ENCODE measurements around the gene TRPC4.

Gene TRPC4

DNA sequence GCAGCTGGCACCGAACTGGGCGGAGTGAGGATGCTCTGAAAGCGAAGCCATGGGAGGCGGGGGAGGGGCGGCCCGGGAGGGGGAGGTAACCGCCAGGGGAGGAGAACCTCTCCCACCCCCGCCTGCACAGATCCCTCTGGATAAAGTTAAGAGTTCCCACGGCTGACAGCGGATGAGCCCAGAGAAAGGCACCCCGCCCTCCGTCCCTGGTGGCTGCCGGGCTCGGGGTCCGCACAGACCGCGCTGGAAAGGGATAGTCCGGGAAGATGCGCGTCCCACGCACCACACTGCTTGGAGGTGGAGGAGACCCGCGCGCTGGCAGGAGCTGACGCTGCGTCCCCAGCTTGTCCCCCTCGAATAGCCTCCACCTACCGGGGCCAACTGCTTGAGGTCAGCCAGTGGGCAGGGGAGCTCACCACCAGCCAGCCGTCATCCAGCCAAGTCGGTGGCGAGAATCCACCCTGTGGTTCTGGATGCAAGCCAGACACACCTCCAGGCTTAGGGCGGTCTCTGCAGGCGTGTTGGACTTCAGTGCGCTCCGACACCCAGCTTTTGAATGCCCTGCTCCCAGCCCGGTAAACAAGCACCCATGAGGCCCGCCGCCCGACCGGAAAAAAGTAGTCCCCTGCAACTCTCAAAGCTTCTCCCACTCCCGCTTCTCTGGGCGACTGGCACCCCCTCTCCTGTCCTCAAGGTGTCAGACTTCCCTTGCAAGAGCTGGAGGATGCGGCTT, at the start of gene TRPC4:
TSS of gene TRPC4 (minus strand) at position 17 of the 733 bp plus-strand sequence. CDS start 86,439 bp downstream, outside the sequence.
- peak in 1 of 2 donors; percentile 2 for DNase-seq

DNA sequence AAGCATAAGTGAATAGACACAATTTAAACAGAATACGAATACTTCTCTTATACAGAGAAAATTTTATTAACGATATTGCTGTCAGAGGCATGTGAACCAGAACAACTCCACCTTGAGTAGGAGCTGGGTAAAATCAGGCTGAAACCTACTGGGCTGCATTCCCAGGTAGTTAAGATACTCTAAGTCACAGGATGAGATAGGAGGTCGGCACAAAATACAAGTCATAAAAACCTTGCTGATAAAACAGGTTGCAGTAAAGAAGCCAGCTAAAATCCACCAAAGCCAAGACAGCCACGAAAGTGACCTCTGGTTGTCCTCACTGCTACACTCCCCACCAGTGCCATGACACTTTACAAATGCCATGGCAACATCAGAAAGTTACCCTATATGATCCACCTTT, 49.2 kb upstream of the TRPC4 start:
- DNase-seq, result no peak

DNA sequence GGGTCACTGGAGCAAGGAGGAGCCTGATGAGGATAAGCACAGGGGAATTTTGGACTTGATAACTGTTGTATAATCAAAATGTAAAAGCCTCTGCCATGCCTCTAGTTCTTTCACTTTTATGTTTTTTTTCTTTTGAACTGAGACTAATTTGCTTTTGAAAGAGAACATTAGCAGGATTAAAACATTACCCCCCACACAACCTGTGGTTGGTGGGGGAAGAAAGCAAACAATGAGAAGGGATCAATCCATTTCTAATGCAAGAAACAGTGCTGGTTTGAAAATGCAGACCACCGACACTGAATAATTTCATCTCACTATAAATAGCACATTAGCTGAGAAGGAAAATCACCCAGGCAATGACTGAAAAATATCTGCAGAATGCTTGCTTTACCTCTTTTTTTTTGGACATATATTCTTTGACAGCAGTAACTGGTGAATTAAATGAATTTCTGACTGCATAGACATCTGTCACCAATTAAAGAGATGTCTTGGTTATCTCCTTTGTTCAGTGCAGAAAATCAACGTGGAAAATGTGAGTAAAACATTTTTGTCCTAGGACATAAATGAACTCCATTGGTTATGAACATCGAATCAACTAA, 48.6 kb upstream of the TRPC4 start:
- DNase-seq, result no peak

DNA sequence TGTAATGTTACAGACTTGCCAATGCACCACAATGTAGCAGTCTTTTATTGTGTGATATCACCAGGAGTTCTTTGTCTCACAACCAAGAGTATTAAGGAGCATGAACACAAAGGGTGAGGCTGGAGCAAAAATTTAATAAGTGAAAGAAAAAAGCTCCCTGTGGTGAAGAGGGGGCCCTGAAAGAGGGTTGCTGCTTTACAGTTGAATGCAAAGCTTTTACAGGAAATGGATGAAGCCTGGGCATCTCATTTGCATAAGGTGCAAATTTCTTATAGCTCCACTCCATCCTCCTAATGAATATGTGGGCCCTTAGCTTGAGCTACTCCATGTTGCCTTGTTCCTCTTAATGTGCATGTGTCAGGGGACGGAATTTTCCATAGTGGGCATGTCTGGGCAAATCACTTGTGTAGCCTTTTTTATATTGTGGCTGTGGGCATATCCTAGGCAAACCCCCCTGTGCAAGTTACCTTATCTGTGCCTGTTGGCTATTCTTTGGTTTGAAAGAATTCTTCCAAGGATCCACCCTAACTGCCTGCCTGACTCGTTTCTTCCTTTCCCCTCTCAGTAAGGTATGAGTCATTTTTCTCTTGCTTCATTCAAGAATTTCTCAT, 45.3 kb upstream of the TRPC4 start:
- no peak for DNase-seq

DNA sequence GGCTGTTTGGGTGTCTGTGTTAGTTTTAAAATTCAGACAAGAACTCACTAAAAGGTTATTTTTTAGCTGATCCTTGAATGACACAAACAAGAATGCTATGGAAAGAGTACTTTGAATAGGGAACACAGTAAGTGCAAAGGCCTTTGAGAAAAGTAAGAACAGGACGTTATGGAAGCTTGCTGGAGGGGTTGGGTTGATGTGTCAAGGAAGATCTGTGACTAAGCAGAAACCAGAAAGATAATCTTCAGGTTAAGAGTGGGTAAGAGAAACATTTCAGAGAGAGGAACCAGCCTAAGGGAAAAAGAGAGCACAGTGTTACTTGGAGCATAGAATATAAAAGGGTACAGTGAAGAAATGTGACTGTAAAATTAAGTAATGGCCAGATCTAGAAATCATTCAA, 41.2 kb upstream of the TRPC4 start:
- DNase-seq, result no peak

DNA sequence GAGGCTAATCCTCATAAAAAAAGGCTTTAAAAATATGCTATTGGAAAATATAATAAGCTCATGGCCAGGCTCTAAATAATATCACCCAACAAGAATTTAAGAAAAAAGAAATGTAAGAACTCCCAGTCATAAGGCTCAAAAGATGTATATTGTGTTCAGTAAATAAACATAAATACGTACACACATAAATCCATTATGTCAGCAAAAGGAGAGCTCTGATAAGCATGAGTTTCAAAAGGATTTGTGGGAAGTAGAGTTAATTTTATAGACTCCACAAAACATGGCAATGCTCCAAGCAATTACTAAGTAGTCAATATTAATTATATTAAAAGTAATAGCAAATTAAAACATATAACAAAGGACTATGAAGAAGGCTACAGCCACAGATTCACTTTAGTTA, 37.3 kb upstream of the TRPC4 start:
- DNase-seq, result no peak

DNA sequence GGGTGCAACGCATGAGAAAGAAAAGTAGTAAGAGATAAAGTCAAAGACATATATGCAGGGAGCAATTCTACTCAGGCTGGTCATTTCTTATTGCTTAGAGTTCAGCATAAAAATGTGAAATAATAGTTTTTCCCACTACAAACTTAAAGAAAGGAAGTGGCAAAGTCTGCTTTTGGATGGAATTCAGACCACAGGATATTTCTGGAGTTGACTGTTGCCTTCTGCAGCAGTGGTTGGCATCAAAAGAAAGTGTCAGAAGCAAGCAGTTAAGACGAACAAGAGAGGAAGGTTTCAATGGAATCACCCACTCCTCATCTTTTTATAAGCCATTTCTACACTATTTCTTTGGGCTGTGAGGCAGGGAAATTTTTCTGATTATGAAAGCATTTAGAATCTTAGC, 36.2 kb upstream of the TRPC4 start:
- DNase-seq, result no peak

DNA sequence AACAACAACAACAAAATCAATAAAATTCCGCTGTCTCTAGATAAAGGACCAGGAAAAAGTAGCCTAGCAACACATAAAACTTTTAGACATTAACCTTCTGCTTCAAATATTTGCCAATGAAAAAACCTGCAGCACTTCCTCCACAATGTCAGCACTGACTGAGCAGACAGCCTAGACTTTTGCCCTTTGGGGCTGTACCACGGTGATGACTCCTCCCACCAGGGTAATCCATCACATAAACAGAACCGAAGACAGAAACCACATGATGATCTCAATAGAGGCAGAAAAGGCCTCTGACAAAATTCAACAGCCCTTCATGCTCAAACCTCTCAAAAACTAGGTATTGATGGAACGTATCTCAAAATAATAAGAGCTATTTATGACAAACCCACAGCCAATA, 30.2 kb upstream of the TRPC4 start:
- DNase-seq, result no peak

DNA sequence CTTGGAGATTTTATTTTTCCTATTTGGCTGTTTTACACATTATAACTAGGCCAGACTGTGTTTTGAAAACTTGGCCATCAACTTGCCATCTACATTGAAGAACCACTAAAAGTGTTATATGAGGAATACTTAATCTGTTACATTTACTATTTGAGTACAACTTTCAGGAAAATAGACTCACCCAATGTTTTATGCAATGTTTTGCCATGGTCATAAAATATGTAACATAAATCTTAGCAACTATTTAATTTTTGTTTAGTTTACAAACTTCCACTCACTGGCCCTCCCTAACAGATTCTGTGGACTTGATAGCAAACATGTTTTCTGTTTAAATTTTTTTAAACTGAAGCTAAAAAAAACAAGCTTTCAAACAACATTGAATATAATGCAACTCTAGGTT, 23.7 kb upstream of the TRPC4 start:
- DNase-seq, result no peak

DNA sequence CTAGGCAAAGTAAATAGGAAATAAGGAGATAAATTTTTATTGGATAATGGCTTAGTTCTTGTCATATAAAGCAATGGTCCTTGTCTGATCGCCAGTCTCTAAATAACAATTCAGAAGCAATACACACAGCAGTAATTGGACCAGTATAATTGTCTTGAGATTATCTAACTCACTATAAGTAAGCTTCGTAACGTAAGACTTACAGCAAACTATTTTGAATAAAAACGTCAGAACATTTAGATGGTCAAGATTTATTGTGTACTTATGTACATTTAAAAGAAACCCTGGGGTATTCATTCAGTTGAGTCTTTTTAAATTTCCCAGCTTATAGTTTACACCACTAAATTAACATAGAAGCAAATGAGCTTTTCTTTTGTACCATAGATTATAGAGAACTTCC, 20.2 kb upstream of the TRPC4 start:
- DNase-seq, result no peak

DNA sequence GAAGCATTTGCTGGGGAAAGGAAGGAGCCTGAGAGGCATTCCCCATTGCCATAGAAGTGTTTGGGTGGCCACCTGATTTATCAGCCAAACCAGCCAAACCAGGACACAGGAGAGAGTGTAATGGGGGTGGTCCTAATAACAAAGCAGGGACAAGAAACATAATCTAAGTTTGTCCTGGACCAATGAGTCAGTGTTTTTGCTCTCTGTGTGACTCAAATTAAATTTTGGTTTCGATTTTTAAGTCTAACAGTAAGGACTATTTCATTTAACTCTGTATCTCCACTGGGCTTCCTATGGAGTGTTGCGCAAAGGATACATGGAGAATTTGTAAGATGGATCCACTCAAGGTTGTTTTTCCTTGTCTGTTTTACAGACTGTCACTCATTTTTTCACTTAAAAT, 19.5 kb upstream of the TRPC4 start:
- no peak for DNase-seq

DNA sequence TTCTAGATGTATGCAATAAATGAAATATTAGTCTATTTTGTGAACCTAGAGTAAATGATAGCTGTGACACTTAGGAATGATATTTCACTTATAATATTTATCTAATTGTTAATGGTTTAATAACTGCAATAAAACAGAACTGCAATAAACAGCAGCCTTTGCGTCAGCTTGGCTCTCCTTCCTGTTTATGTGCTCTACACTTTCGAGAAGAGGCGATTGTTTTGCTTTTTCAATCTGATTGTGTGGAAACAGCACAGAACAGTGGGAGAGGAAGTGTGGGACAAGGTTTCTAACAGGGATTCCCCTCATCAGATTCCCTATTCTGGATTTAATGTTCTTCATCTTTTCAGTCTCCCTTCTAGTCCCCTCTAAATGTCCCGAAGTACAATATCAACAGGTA, 17.3 kb upstream of the TRPC4 start:
- DNase-seq, result no peak

DNA sequence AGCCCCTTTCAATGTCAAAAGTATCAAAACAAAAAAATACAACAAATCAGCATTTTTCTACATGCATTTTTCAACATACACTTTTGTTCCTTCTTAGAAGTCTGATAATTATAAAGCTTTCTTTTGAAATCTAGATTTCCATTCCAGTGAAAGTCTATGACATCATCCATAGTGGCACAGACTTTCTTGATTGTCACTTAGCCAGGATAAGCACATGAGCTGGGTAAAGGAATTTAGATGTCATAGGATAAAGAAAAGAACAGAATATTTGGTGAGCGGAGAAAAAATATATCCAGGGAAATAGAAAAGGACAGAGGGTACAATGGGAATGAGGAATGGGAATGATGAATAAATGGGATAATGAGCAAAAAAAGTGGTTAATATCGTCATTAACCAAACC, 15.1 kb upstream of the TRPC4 start:
- DNase-seq, result no peak

DNA sequence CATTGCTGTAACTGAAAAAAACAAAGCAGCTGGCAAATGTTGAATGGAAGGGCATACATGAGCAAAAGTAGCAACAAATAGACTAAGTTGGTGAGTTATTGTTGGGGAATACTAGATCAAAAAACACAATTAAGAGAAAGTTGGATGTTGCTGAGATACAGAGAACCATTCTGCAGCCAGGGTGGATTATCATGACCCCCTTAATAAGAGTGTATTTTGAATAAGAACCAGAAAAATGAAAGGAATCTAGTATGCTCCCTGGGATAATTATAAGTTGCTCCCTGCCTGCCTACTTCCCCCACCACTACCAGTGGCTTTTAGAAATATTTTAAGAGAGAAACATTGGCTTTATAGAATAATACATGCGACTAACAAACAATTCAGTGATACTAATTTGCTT, 14.5 kb upstream of the TRPC4 start:
- DNase-seq, result no peak

DNA sequence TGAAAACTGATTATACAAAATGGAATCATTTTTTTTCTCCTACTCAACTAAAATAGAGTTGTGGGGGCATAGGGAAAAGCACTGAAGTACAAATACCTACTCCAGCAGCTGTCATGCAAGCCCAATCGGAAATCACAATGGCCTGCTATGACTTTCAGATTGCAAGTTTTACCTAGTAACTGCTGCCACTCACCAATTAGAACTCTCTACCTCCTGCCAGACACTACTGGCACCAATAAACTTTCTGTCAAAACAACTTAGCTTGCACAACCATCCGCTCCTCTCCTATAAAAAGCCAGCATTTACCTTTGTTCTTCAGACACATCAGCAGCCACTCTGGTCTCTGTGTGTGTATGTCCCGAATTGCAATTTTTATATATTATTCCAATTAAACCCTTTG, 9.3 kb upstream of the TRPC4 start:
- no peak for DNase-seq

DNA sequence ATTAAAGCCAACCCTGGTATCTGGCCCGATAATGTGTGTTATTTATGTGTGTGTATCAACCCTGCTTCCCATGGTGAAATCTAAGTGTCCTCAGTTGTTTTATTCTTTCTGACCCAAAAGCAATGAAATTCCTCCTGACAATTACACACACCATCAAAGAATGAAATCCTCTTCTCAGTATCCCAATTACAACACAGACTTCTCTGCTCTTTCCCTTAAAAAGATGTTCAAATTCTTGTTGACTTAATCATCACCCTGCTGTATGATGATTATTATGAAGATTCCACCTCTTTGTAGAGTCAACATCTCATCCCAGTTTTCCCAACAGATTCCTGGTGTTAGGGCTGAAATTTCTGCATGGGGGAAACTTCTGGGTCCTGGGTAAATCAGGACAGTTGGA, 8.9 kb upstream of the TRPC4 start:
- no peak for DNase-seq

DNA sequence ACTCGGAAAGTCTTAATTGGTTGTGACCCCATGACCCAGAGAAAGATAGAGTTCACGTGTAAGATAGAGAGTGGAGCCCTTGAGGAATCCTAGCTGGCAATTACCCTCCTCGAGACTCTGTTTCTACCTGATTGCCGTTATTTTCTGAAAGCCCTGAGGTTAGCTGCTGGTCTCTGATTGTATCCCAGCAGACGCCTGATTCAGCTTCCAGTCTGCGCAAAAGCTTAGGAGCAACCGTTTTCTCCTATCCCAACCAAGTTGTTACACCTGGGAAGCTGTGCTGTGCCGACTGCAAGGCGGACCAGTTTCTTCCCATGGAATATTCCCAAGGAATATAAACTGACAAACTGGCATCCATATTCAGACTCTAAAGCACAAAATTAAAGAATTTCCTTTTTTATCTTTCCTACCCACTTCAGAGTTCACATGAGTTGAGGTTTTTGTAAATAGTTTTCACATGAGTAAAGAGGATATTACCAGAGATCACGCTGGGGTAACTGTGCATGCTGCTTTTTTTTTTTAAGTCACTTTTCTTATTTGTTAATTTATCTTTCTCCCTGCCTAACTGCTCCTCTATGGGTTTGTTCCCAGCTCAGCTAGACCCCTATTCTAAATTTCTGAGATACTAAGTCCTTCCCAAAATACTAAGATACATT, 1.5 kb upstream of the TRPC4 start:
- DNase-seq, result no peak

DNA sequence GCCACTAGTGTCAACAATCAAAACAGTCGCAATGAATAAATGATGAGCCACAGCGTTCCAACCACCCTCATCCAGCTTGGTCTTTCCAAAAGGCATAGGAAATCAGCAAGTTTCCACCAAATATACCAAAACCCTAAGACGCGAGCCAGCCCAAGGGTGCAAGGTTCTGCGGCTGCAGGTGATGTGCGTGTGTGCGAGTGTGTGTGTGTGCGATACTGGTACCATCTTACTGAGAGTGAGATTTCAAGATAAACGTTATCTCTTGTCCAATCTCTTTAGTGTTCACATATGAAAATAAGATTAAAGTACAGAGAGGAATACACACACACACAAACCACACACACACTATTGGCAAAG, 895 bp upstream of the TRPC4 start:
- no peak for DNase-seq

DNA sequence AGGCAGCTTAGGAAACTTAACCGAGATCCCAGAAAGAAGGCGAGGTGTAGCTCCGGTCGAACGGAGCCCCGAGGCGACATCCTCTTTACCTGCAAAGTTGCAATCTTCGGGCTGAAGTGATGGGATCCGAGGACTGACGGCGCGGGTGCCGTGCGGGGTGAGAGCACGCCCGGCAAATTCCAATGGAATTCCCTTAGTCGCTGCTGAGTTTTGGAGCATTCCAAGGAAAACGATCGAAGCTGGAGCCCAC, 141 bp downstream of the TRPC4 start:
- DNase-seq, result no peak

DNA sequence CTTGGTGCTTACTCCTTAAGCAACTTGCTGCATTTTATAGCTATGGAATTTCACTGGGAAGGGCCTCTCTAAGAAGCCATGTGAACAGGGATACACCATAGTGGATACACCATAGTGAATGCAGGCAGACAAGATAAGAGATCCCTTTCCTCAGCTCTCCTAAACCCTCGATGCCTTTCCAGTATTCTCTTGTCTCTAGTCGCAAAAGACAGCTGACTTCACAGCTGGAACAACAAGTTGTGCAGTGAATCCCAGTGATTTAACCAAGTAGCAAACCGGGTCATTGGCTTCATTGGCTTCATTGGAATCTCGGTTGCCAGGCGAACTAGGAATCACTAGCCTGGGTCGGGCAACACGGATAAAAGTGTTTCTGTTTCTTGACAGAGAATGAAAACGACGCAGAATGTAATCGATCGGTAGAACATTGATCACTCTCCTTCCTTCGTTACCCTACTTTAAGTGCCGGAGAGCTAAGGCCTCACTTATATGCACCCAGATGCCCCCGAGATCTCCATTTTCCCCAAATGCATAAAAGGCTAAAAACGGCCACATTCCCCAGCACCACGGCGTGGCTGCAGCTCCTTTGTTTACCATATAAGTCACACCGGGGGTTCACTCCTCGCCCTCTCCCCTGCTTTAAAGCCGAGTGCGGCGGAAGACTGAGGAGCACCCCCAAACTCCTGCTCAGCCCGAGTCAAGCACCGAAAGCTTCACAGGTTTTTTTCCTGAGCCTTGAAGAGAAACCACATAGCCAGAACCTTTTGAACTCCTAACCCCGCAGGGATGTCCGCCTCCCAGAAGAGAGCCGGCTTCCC, 674 bp downstream of the TRPC4 start:
- DNase-seq, result no peak

DNA sequence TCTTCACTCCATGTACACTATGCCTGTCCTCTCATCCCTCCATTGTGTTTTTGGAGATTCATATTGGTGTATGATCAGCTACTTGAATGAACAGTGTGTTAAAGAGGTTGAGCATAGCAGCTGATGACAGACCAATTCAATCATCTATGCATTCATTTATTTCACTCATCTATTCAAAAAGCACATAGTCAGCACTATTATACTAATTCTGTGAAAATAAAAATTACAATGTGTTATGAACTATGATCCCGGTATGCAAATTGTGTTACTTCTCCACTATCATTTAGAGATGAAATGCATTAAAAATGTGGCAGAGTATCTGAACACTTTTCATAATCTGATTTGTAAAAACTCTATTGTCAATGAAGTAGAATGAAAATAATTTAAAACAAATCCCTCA, 5.9 kb downstream of the TRPC4 start:
- DNase-seq, result no peak

DNA sequence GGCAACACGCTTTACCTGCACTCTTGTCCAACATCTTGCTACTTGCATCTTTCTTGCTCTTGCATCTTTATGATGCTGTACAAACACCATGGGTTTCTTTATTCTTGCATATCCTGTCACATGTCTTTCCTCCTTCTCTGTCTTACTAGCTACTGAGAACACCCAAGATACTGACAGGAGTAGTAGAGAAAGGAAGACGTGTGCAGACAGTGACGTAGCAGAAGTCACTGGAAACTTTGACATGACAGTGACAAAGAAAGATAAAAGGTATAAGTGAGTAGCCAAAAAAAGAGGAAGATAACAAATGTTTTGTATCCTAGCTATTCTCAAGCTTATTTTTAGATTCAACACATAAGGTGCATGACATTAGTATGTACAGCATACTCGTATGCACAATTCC, 34.2 kb downstream of the TRPC4 start:
- no peak for DNase-seq

DNA sequence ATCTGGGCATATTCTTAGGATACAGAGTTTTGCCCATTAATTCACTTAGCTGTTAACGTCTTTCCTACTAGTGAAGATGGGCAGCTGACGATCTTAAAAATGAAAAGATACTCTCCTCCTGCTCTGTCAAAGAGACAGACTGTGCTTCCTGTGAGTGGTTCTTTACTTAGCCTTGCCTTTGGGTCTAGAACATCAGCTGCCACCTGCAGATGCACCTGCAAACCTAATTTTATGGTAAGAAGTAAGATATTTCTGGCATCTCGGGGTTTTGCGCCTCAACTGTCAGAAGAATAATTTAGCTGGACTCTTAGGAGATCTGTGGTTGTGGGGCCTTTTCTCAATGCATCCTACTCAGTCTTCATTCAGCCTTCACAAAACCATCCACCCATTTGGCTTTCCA, 36.2 kb downstream of the TRPC4 start:
- no peak for DNase-seq

DNA sequence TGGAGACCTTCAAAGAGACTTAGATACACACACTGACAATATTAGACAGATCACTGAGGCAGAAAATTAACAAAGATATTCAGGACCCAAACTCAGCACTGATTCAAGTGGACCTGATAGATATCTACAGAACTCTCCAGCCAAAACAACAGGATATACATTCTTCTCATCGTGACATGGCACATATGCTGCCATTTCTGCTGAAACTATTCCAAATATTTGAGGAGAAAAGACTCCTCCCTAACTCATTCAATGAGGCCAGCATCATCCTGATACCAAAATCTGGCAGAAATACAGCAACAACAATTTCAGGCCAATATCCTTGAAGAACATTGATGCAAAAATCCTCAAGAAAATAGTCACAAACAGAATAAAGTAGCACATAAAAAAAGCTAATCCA, 53.3 kb downstream of the TRPC4 start:
- no peak for DNase-seq

All from stimulated activated CD4-positive, alpha-beta T cell treated with anti-CD3 and anti-CD28 coated beads, Interleukin-2, amount 100 ng/mL, for 24 hours (primary cell).